HepG2 (cell line): ENCODE results near the gene CNTN4. TPM values are rescaled to one million over a fixed set of nuclear protein-coding genes. Genes with fewer than 3 reads are reported as not detected.

Experiments used
- ATAC-seq: fragments of 200-7000 bp; cut with Tn5 transposase; 3 replicates; pipeline ENCODE4 v1.9.1; 2020; ENCODE audit warnings: mild to moderate bottlenecking, moderate library complexity
- BruUV-seq: library from RNA; stranded (reverse); fragments of 400-500 nt; replicated peaks from 2 replicates; lab custom pipeline; 2021; lab: Mats Ljungman, UMichigan
- CTCF ChIA-PET: fragments of 300-600 bp; formaldehyde crosslinking; extraction: SDS; loops from one replicate; lab custom pipeline; 2021; ENCODE audit warnings: low total read pairs, inconsistent platforms, low intra/inter-chr PET ratio; lab: Yijun Ruan, JAX
- POLR2A ChIA-PET: fragments of 350-600 bp; sonication (Branson Sonifier 250); formaldehyde crosslinking; loops from one replicate; lab custom pipeline; 2020; ENCODE audit warnings: antibody characterized with exemption, inconsistent platforms; lab: Yijun Ruan, JAX
- DNase-seq: peaks from one replicate; pipeline ENCODE4 v3.0.0-alpha.2; 2015; ENCODE audit warnings: low spot score
- FAIRE-seq: peaks from 3 replicates; lab custom pipeline; 2011; peaks lifted over from hg19 to GRCh38; lab: Jason Lieb, UNC
- H2AFZ ChIP-seq: one replicate; pipeline ENCODE4 v1.6.1; 2011; ENCODE audit warnings: low read length, inconsistent platforms
- H3K27ac ChIP-seq: fragments of 300-600 bp; 3 replicates; pipeline ENCODE4 v1.8.0; 2011; ENCODE audit warnings: mixed run types, mild to moderate bottlenecking, mixed read lengths, low read length, inconsistent platforms; ENCODE audit not compliant: insufficient read depth; ENCODE audit errors: extremely low read length
- H3K27me3 ChIP-seq, 2 experiments: fragments of 200-600 bp in 1 of 2; 2 replicates in 1 of 2; 3 replicates in 1 of 2; pipeline versions ENCODE4 v1.6.0 to v1.8.0; 2011; ENCODE audit warnings: low read length in 2 of 2, mild to moderate bottlenecking in 2 of 2, moderate library complexity in 2 of 2, inconsistent platforms in 1 of 2; ENCODE audit not compliant: insufficient read depth in 2 of 2, control insufficient read depth in 1 of 2
- H3K36me3 ChIP-seq, 2 experiments: fragments of 200-600 bp in 1 of 2; replicated peaks in 1 of 2; 2 replicates in 1 of 2; 3 replicates in 1 of 2; pipeline versions ENCODE4 v1.5.1 to v1.8.0; 2011; ENCODE audit warnings: low read length in 2 of 2, inconsistent platforms in 1 of 2; ENCODE audit not compliant: insufficient read depth in 2 of 2, control insufficient read depth in 1 of 2
- H3K4me1 ChIP-seq: 2 replicates; pipeline ENCODE4 v1.5.1; 2012; ENCODE audit warnings: low read length, inconsistent platforms; ENCODE audit not compliant: insufficient read depth
- H3K4me2 ChIP-seq: 2 replicates; pipeline ENCODE4 v1.6.0; 2011; ENCODE audit warnings: low read depth, low read length, inconsistent platforms
- H3K4me3 ChIP-seq, 3 experiments: fragments of 200-600 bp in 1 of 3; sonication (generic), shearing (Covaris generic) in 1 of 3; replicated peaks in 1 of 3; 2 replicates each; pipeline ENCODE4 v1.5.1; 2011 to 2016; ENCODE audit warnings: low read length in 3 of 3, inconsistent platforms in 2 of 3, low read depth in 2 of 3, mild to moderate bottlenecking in 2 of 3, control low read depth in 1 of 3, mixed read lengths in 1 of 3; ENCODE audit not compliant: insufficient read depth in 1 of 3
- H3K79me2 ChIP-seq: one replicate; pipeline ENCODE4 v1.6.1; 2011; ENCODE audit warnings: low read length, inconsistent platforms; ENCODE audit not compliant: insufficient read depth
- H3K9ac ChIP-seq: 2 replicates; pipeline ENCODE4 v1.6.0; 2011; ENCODE audit warnings: mild to moderate bottlenecking, low read depth, low read length, inconsistent platforms; ENCODE audit not compliant: insufficient read depth
- H3K9me3 ChIP-seq: 2 replicates; pipeline ENCODE4 v1.5.1; 2012; ENCODE audit warnings: mild to moderate bottlenecking, low read length
- H4K20me1 ChIP-seq: 2 replicates; pipeline ENCODE4 v1.6.0; 2011; ENCODE audit warnings: inconsistent platforms, mild to moderate bottlenecking, low read length, moderate library complexity; ENCODE audit not compliant: insufficient read depth
- BCL3 ChIP-seq: sonication (generic); formaldehyde crosslinking; IDR thresholded peaks from 2 replicates; pipeline ENCODE4 v1.5.1; 2020; ENCODE audit warnings: mild to moderate bottlenecking, missing genetic modification reagents, moderate library complexity
- CHD4 ChIP-seq: fragments of 200-600 bp; sonication (generic); IDR thresholded peaks from 2 replicates; pipeline ENCODE4 v1.7.0; 2017; ENCODE audit warnings: mild to moderate bottlenecking, low read length, borderline replicate concordance
- MED1 ChIP-seq: sonication (generic); formaldehyde crosslinking; IDR thresholded peaks from 2 replicates; pipeline ENCODE4 v1.4.0; 2020; ENCODE audit warnings: missing genetic modification reagents
- MTF1 ChIP-seq: sonication (generic); formaldehyde crosslinking; IDR thresholded peaks from 2 replicates; pipeline ENCODE4 v1.5.0; 2020; ENCODE audit warnings: missing genetic modification reagents
- RBAK ChIP-seq: sonication (generic); formaldehyde crosslinking; IDR thresholded peaks from 2 replicates; pipeline ENCODE4 v1.5.1; 2020; ENCODE audit warnings: mild to moderate bottlenecking, missing genetic modification reagents
- REL ChIP-seq: sonication (generic); formaldehyde crosslinking; conservative IDR thresholded peaks from 2 replicates; pipeline ENCODE4 v1.8.0; 2022; ENCODE audit warnings: mild to moderate bottlenecking, missing genetic modification reagents, moderate library complexity
- ZFP36L2 ChIP-seq: sonication (generic); formaldehyde crosslinking; IDR thresholded peaks from 2 replicates; pipeline ENCODE4 v1.4.0; 2020; ENCODE audit warnings: missing genetic modification reagents
- ZNF557 ChIP-seq: sonication (generic); formaldehyde crosslinking; IDR thresholded peaks from 2 replicates; pipeline ENCODE4 v1.4.0; 2020; ENCODE audit warnings: missing genetic modification reagents
- ZNF660 ChIP-seq: sonication (generic); formaldehyde crosslinking; IDR thresholded peaks from 2 replicates; pipeline ENCODE4 v1.5.1; 2020; ENCODE audit warnings: mild to moderate bottlenecking, low read depth, missing genetic modification reagents, borderline replicate concordance
- ZNF816 ChIP-seq: sonication (generic); formaldehyde crosslinking; IDR thresholded peaks from 2 replicates; pipeline ENCODE4 v1.8.0; 2022; ENCODE audit warnings: missing genetic modification reagents, mild to moderate bottlenecking, borderline replicate concordance
- WGBS: methylation state at CpG from one replicate; pipeline ENCODE4 v1.1.6; 2017; ENCODE audit warnings: low lambda C conversion rate; 5-methylcytosine and 5-hydroxymethylcytosine counted together
- in situ Hi-C: cut with HindIII; loops from 2 replicates; pipeline ENCODE4 v1.10.0; 2017; ENCODE audit warnings: low pct_unique_long_range_greater_than_20kb; ENCODE audit not compliant: extremely low pct_ligation_motif_present
- intact Hi-C: fragments of 100-400 bp; cut with micrococcal nuclease; formaldehyde crosslinking; loops from one replicate; pipeline ENCODE4 v1.10.0; 2022; ENCODE audit not compliant: unreplicated experiment
- polyA plus RNA-seq, 8 experiments: library from polyadenylated mRNA; depleted of rRNA in 3 of 8; stranded (reverse) in 7 of 8; unstranded in 1 of 8; fragments of >200 nt; fragmentation: Illumina TruSeq in 4 of 8; extraction: Trizol in 4 of 8; gene quantifications; 2 replicates each; pipeline versions ENCODE4 v1.2.1 to v1.2.3, GENCODE V29; 2011 to 2016; ENCODE audit warnings: low read depth in 4 of 8, missing spikeins in 1 of 8, mixed read lengths in 1 of 8; ENCODE audit not compliant: insufficient read depth in 1 of 8
- total RNA-seq, 5 experiments: library from RNA; depleted of rRNA; stranded (reverse); fragments of >200 nt; fragmentation: Illumina TruSeq; extraction: Trizol; gene quantifications; 2 replicates each; pipeline ENCODE4 v1.2.3, GENCODE V29; 2016; ENCODE audit warnings: low read depth in 1 of 5
- TF ChIP-seq, protein P1 (sequence below): sonication (generic); formaldehyde crosslinking; IDR thresholded peaks from 2 replicates; pipeline ENCODE4 v1.4.0; 2020; ENCODE audit warnings: low read depth, missing genetic modification reagents

Gene CNTN4
- total and polyA plus RNA-seq, 2 of the 13 experiments (the other 11 are each of a cell fraction or from before 2014, with no cell fraction given): 0.01 to 0.13 TPM

DNA sequence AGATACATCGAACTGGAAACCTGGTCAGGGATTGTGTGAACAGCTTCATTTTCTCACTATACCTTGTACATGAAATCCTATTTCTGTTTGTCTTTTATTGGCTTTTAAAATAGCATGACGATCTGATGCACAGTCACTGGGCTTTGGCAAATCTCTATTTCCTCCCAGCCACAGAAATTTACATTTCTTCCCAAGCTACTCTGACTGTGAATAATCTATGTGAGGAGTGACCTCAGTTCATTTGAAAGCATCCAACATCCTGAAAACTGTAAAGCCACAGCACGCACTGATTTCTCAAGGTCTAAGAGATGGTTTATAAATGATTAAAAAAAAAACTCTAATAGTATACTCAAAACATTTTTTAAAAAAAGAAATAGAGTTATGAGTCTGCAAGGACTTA is 561.2 kb downstream of the CNTN4 start (continued):
- TF ChIP-seq, protein P1, sequence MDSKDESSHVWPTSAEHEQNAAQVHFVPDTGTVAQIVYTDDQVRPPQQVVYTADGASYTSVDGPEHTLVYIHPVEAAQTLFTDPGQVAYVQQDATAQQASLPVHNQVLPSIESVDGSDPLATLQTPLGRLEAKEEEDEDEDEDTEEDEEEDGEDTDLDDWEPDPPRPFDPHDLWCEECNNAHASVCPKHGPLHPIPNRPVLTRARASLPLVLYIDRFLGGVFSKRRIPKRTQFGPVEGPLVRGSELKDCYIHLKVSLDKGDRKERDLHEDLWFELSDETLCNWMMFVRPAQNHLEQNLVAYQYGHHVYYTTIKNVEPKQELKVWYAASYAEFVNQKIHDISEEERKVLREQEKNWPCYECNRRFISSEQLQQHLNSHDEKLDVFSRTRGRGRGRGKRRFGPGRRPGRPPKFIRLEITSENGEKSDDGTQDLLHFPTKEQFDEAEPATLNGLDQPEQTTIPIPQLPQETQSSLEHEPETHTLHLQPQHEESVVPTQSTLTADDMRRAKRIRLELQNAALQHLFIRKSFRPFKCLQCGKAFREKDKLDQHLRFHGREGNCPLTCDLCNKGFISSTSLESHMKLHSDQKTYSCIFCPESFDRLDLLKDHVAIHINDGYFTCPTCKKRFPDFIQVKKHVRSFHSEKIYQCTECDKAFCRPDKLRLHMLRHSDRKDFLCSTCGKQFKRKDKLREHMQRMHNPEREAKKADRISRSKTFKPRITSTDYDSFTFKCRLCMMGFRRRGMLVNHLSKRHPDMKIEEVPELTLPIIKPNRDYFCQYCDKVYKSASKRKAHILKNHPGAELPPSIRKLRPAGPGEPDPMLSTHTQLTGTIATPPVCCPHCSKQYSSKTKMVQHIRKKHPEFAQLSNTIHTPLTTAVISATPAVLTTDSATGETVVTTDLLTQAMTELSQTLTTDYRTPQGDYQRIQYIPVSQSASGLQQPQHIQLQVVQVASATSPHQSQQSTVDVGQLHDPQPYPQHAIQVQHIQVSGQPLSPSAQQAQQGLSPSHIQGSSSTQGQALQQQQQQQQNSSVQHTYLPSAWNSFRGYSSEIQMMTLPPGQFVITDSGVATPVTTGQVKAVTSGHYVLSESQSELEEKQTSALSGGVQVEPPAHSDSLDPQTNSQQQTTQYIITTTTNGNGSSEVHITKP: no peak
- no peak for TF ChIP-seq ZNF660 (CRISPR knock-in tag)
- no peak for TF ChIP-seq ZFP36L2 (CRISPR knock-in tag)
- TF ChIP-seq CHD4: no peak
- TF ChIP-seq BCL3 (CRISPR knock-in tag): no peak
- TF ChIP-seq MTF1 (CRISPR knock-in tag): no peak

- TF ChIP-seq MED1 (CRISPR knock-in tag) (no peak), CHD4 (no peak), REL (no peak), ZNF557 (CRISPR knock-in tag) (no peak), RBAK (CRISPR knock-in tag) (no peak), ZNF816 (CRISPR knock-in tag) (no peak)
- Histone ChIP-seq H3K9ac (no peak overlapping the region), H3K4me3 (no peak overlapping the region), H3K27me3 (no peaks in the 10 kb centered on the region), H2AFZ (no peak overlapping the region), H3K27ac (no peak overlapping the region), H3K36me3 (no peaks in the 10 kb centered on the region), H3K4me2 (no peak overlapping the region), H3K4me1 (no peaks in the 10 kb centered on the region), H3K9me3 (no peaks in the 10 kb centered on the region), H3K79me2 (no peaks in the 10 kb centered on the region), H4K20me1 (no peaks in the 10 kb centered on the region)
- no peak for ATAC-seq
- FAIRE-seq: no peak
- ChIA-PET CTCF (no interaction called here), POLR2A (no interaction called here)
- in situ Hi-C loops: no loop called here
- no TSS peak for BruUV-seq
- no peak for DNase-seq
- intact Hi-C loops: no loop called here
- 0% methylated on average over 1 of the region's 1 CpG for WGBS
Observed at GRCh38 chr3:2661078-2661477, 562.4 kb downstream of the CNTN4 start.
